H1 (cell line): ENCODE measurements around the gene STT3B. TPM values are rescaled to one million over a fixed set of nuclear protein-coding genes. Genes with fewer than 3 reads are reported as not detected.

Source experiments
- CTCF ChIA-PET: fragments of 300-600 bp; sonication (Branson Sonifier 250); formaldehyde crosslinking; loops from one replicate; lab custom pipeline; 2021; ENCODE audit not compliant: partially characterized antibody; lab: Charles Lee
- POLR2A ChIA-PET: fragments of 300-600 bp; sonication (Branson Sonifier 250); formaldehyde crosslinking; loops from one replicate; lab custom pipeline; 2021; ENCODE audit warnings: inconsistent platforms; ENCODE audit not compliant: partially characterized antibody; lab: Charles Lee
- DNase-seq, 2 experiments: peaks; one replicate each; pipeline versions ENCODE4 v3.0.0 to v3.0.0-alpha.2; 2010 to 2022; ENCODE audit warnings: low spot score in 2 of 2, low read depth in 1 of 2, mixed read lengths in 1 of 2
- FAIRE-seq: peaks from 2 replicates; lab custom pipeline; 2011; peaks lifted over from hg19 to GRCh38; lab: Jason Lieb, UNC
- H2AFZ ChIP-seq: 2 replicates; pipeline ENCODE4 v1.8.1; 2012; ENCODE audit warnings: low read length, inconsistent platforms
- H2AK5ac ChIP-seq: 2 replicates; pipeline ENCODE4 v1.6.1; 2013; ENCODE audit warnings: low read depth, low read length
- H2BK120ac ChIP-seq: replicated peaks from 2 replicates; pipeline ENCODE3; 2013; ENCODE audit warnings: low read depth, low read length, inconsistent platforms
- H2BK12ac ChIP-seq: 2 replicates; pipeline ENCODE4 v1.6.1; 2013; ENCODE audit warnings: low read depth, low read length
- H2BK15ac ChIP-seq: 2 replicates; pipeline ENCODE4 v1.6.1; 2013; ENCODE audit warnings: low read length
- H2BK20ac ChIP-seq: 2 replicates; pipeline ENCODE4 v1.6.1; 2013; ENCODE audit warnings: low read length
- H2BK5ac ChIP-seq: 2 replicates; pipeline ENCODE4 v1.6.1; 2013; ENCODE audit warnings: low read depth, low read length
- H3K14ac ChIP-seq: 2 replicates; pipeline ENCODE4 v1.6.1; 2013; ENCODE audit warnings: inconsistent platforms; ENCODE audit not compliant: insufficient read length
- H3K18ac ChIP-seq: 2 replicates; pipeline ENCODE4 v1.6.1; 2013; ENCODE audit warnings: low read length; ENCODE audit errors: extremely low read depth
- H3K23ac ChIP-seq: 2 replicates; pipeline ENCODE4 v1.6.1; 2013; ENCODE audit warnings: inconsistent platforms; ENCODE audit not compliant: insufficient read length
- H3K23me2 ChIP-seq: 2 replicates; pipeline ENCODE4 v1.6.1; 2013; ENCODE audit warnings: low read depth, low read length
- H3K27ac ChIP-seq: 2 replicates; pipeline ENCODE4 v1.6.1; 2011; ENCODE audit warnings: low read depth, low read length, inconsistent platforms
- H3K27me3 ChIP-seq, 4 experiments: replicated peaks in 1 of 4; 1 replicate in 1 of 4; 2 replicates in 3 of 4; pipeline versions ENCODE4 v1.6.1 to v1.8.1; 2011 to 2013; ENCODE audit warnings: low read length in 3 of 4, mild to moderate bottlenecking in 3 of 4, inconsistent platforms in 2 of 4, mixed read lengths in 2 of 4, moderate library complexity in 1 of 4; ENCODE audit not compliant: control insufficient read depth in 3 of 4, insufficient read depth in 3 of 4; ENCODE audit errors: extremely low read depth in 1 of 4
- H3K36me3 ChIP-seq, 4 experiments: 2 replicates each; pipeline versions ENCODE4 v1.6.1 to v1.8.1; 2011 to 2013; ENCODE audit warnings: mild to moderate bottlenecking in 4 of 4, low read length in 3 of 4, moderate library complexity in 2 of 4, control low read depth in 1 of 4, inconsistent platforms in 1 of 4; ENCODE audit not compliant: insufficient read depth in 4 of 4, control insufficient read depth in 2 of 4
- H3K4ac ChIP-seq: replicated peaks from 2 replicates; pipeline ENCODE3; 2013; ENCODE audit warnings: low read length, low read depth, mixed read lengths, inconsistent platforms; ENCODE audit not compliant: insufficient read length
- H3K4me1 ChIP-seq, 4 experiments: replicated peaks in 1 of 4; 1 replicate in 1 of 4; 2 replicates in 3 of 4; pipeline versions ENCODE4 v1.6.1 to v1.8.1; 2011 to 2013; ENCODE audit warnings: low read length in 3 of 4, inconsistent platforms in 2 of 4, mixed read lengths in 1 of 4; ENCODE audit not compliant: insufficient read depth in 4 of 4, control insufficient read depth in 3 of 4
- H3K4me2 ChIP-seq, 2 experiments: 2 replicates each; pipeline versions ENCODE4 v1.6.1 to v1.8.1; 2011 to 2013; ENCODE audit warnings: low read depth in 2 of 2, low read length in 2 of 2, control low read depth in 1 of 2, inconsistent platforms in 1 of 2, mild to moderate bottlenecking in 1 of 2; ENCODE audit not compliant: insufficient read depth in 1 of 2
- H3K4me3 ChIP-seq, 4 experiments: fragments of 200-600, 300-600 bp in 1 of 4; sonication (generic), shearing (Covaris generic), sonication (Bioruptor Twin) in 1 of 4; 2 replicates each; pipeline versions ENCODE4 v1.5.1 to v1.8.1; 2011 to 2016; ENCODE audit warnings: low read length in 4 of 4, low read depth in 3 of 4, control low read depth in 2 of 4, inconsistent platforms in 2 of 4, mild to moderate bottlenecking in 2 of 4, mixed read lengths in 1 of 4, moderate library complexity in 1 of 4; ENCODE audit not compliant: insufficient read depth in 2 of 4; ENCODE audit errors: extremely low read depth in 1 of 4
- H3K56ac ChIP-seq: replicated peaks from 2 replicates; pipeline ENCODE3; 2013; ENCODE audit warnings: low read depth, mild to moderate bottlenecking, mixed read lengths, low read length, inconsistent platforms; ENCODE audit not compliant: insufficient read length
- H3K79me1 ChIP-seq: 2 replicates; pipeline ENCODE4 v1.6.1; 2013; ENCODE audit warnings: low read depth, low read length, control low read depth
- H3K79me2 ChIP-seq, 2 experiments: 2 replicates each; pipeline versions ENCODE4 v1.6.1 to v1.8.1; 2012 to 2013; ENCODE audit warnings: low read length in 2 of 2, mild to moderate bottlenecking in 2 of 2, inconsistent platforms in 1 of 2; ENCODE audit not compliant: insufficient read depth in 2 of 2, control insufficient read depth in 1 of 2
- H3K9ac ChIP-seq, 4 experiments: replicated peaks in 1 of 4; 1 replicate in 1 of 4; 2 replicates in 3 of 4; pipeline versions ENCODE4 v1.6.1 to v1.8.1; 2011 to 2013; ENCODE audit warnings: low read depth in 3 of 4, low read length in 3 of 4, control low read depth in 2 of 4, mild to moderate bottlenecking in 2 of 4, moderate library complexity in 2 of 4, inconsistent platforms in 1 of 4; ENCODE audit errors: extremely low read depth in 1 of 4
- H3K9me3 ChIP-seq, 2 experiments: 2 replicates each; pipeline versions ENCODE4 v1.6.1 to v1.8.1; 2012 to 2013; ENCODE audit warnings: mild to moderate bottlenecking in 2 of 2, moderate library complexity in 2 of 2, control low read depth in 1 of 2, inconsistent platforms in 1 of 2, low read depth in 1 of 2, low read length in 1 of 2, mixed read lengths in 1 of 2; ENCODE audit not compliant: insufficient read depth in 2 of 2
- H4K20me1 ChIP-seq, 2 experiments: replicated peaks in 1 of 2; 2 replicates each; pipeline versions ENCODE3 to v1.8.1; 2011 to 2013; ENCODE audit warnings: inconsistent platforms in 2 of 2, low read length in 2 of 2, mild to moderate bottlenecking in 1 of 2; ENCODE audit not compliant: insufficient read depth in 2 of 2, control insufficient read depth in 1 of 2
- H4K5ac ChIP-seq: 2 replicates; pipeline ENCODE4 v1.6.1; 2013; ENCODE audit warnings: low read length, low read depth, mixed read lengths, inconsistent platforms; ENCODE audit not compliant: insufficient read length
- H4K8ac ChIP-seq: 2 replicates; pipeline ENCODE4 v1.8.0; 2013; ENCODE audit warnings: mild to moderate bottlenecking, moderate library complexity, low read length, inconsistent platforms; ENCODE audit not compliant: insufficient read depth; ENCODE audit errors: extremely low read depth
- H4K91ac ChIP-seq: replicated peaks from 2 replicates; pipeline ENCODE3; 2013; ENCODE audit warnings: low read length, mixed read lengths, inconsistent platforms; ENCODE audit not compliant: insufficient read length
- ATF2 ChIP-seq: IDR thresholded peaks from 2 replicates; pipeline ENCODE4 v1.6.1; 2012; ENCODE audit warnings: low read length, inconsistent platforms
- CREB1 ChIP-seq: IDR thresholded peaks from 2 replicates; pipeline ENCODE4 v1.6.1; 2012; ENCODE audit warnings: inconsistent platforms
- EZH2 ChIP-seq: fragments of 200-600 bp; sonication (generic); IDR thresholded peaks from 2 replicates; pipeline ENCODE4 v1.7.1; 2012; ENCODE audit warnings: low read depth, mild to moderate bottlenecking, moderate library complexity, low read length, inconsistent platforms; ENCODE audit not compliant: severe bottlenecking
- KDM1A ChIP-seq: fragments of 200-600, 300-600 bp; sonication (generic); IDR thresholded peaks from 2 replicates; pipeline ENCODE4 v1.7.1; 2016; ENCODE audit warnings: mild to moderate bottlenecking, low read length, borderline replicate concordance
- MAX ChIP-seq: IDR thresholded peaks from 2 replicates; pipeline ENCODE4 v1.6.1; 2012; ENCODE audit warnings: inconsistent platforms
- SIN3A ChIP-seq, 2 experiments: IDR thresholded peaks in 1 of 2; conservative IDR thresholded peaks in 1 of 2; 2 replicates each; pipeline ENCODE4 v1.6.1; 2011 to 2012; ENCODE audit warnings: low read length in 2 of 2, improper control_type of control experiment in 1 of 2, low read depth in 1 of 2, mild to moderate bottlenecking in 1 of 2
- SIX5 ChIP-seq: IDR thresholded peaks from 2 replicates; pipeline ENCODE4 v1.6.1; 2011; ENCODE audit warnings: mild to moderate bottlenecking, low read depth, low read length
- SP2 ChIP-seq: IDR thresholded peaks from 2 replicates; pipeline ENCODE4 v1.6.1; 2012; ENCODE audit warnings: mild to moderate bottlenecking, low read length, inconsistent platforms
- TAF1 ChIP-seq: IDR thresholded peaks from 2 replicates; pipeline ENCODE4 v1.6.1; 2011; ENCODE audit warnings: mild to moderate bottlenecking, low read depth, low read length
- TAF7 ChIP-seq: optimal IDR thresholded peaks from 2 replicates; pipeline ENCODE3; 2011; ENCODE audit warnings: low read depth, mild to moderate bottlenecking, inconsistent platforms, low read length, moderate library complexity, borderline replicate concordance
- TBP ChIP-seq: IDR thresholded peaks from 2 replicates; pipeline ENCODE4 v1.6.1; 2011; ENCODE audit warnings: low read depth, low read length, improper control_type of control experiment
- WGBS, 2 experiments: shearing (Covaris generic) in 1 of 2; methylation state at CpG; one replicate each; pipeline versions ENCODE4 v1.1.6 to v1.1.7; 2013 to 2015; ENCODE audit warnings: low lambda C conversion rate in 2 of 2, mixed read lengths in 2 of 2, inconsistent platforms in 1 of 2, low coverage in 1 of 2, missing lambda C conversion rate in 1 of 2; ENCODE audit not compliant: insufficient replicate concordance in 2 of 2, insufficient coverage in 1 of 2, insufficient read length in 1 of 2; ENCODE audit errors: extremely low coverage in 1 of 2, missing lambda C conversion rate in 1 of 2; 5-methylcytosine and 5-hydroxymethylcytosine counted together
- polyA plus RNA-seq, 7 experiments: library from polyadenylated mRNA; depleted of rRNA in 3 of 7; stranded (reverse) in 5 of 7; unstranded in 2 of 7; fragments of >200 nt in 5 of 7; fragments of 200-250 nt in 2 of 7; gene quantifications; 1 replicate in 5 of 7; 2 replicates in 1 of 7; 4 replicates in 1 of 7; pipeline versions ENCODE4 v1.2.1 to v1.2.3, GENCODE V29; 2011 to 2013; ENCODE audit warnings: missing spikeins in 2 of 7, mixed read lengths in 2 of 7
- total RNA-seq: library from RNA; stranded (reverse); fragmentation: NEBNext Ultra II Directional; extraction: Animal tissue kit (Norgen Biotek cat#: 25700); gene quantifications from 2 replicates; pipeline ENCODE4 v1.2.1, GENCODE V29; 2021

STT3B gene
- total and polyA plus RNA-seq, 2 of the 8 experiments (the other 6 are each of a cell fraction or from before 2014, with no cell fraction given), result 43.5 to 134 TPM

GRCh38 chr3:31522152-31522551 lies 10.6 kb upstream of the STT3B start:
- Histone ChIP-seq H2AFZ (peak overlapping the region; percentile 75; the same call in 1 of the 2 replicates), H3K56ac (no peak overlapping the region), H2BK15ac (no peak overlapping the region), H4K20me1 (no peaks in the 10 kb centered on the region), H2BK12ac (no peak overlapping the region), H3K14ac (no peak overlapping the region), H3K9me3 (no peaks in the 10 kb centered on the region), H3K4me1 (no peaks in the 10 kb centered on the region; a peak in 1 of 7 replicates), H3K79me2 (no peaks in the 10 kb centered on the region), H3K9ac (no peak overlapping the region), H2BK20ac (no peak overlapping the region), H4K8ac (no peak overlapping the region), H3K4me2 (no peak overlapping the region), H3K27ac (no peak overlapping the region), H3K27me3 (no peaks in the 10 kb centered on the region), H3K79me1 (no peaks in the 10 kb centered on the region), H4K91ac (no peak overlapping the region), H3K23me2 (no peaks in the 10 kb centered on the region), H3K23ac (no peak overlapping the region), H2BK5ac (no peak overlapping the region), H4K5ac (no peak overlapping the region), H3K18ac (no peak overlapping the region), H2BK120ac (no peak overlapping the region), H3K4me3 (no peak overlapping the region), H3K36me3 (no peaks in the 10 kb centered on the region), H2AK5ac (no peak overlapping the region), H3K4ac (no peak overlapping the region)
- FAIRE-seq, result no peak
- WGBS, 2 experiments, result 77% methylated on average over 1 of the region's 1 CpG; no CpG with 5 or more reads in 1 of the 2 experiments
- ChIA-PET POLR2A (no interaction called here), CTCF (interaction anchor here (0.8 to 1.4 kb wide), 4 partner anchors 9 to 40 kb away, joined by 3 to 4 read pairs (median 3); no protein-coding TSS in a partner anchor)
- no peak for DNase-seq
- no peak for TF ChIP-seq SIN3A (conservative IDR thresholded peaks at IDR 0.05 in 1 of 2, IDR thresholded peaks at IDR 0.05 in 1 of 2; ENCODE audit: low read depth in 1 of 2, low read length in 2 of 2)
- TF ChIP-seq ATF2, result no peak
- TF ChIP-seq SP2, result no peak
- no peak for TF ChIP-seq EZH2
- no peak for TF ChIP-seq TAF7
- TF ChIP-seq MAX, result no peak
- TF ChIP-seq KDM1A, result no peak
- no peak for TF ChIP-seq TAF1
- no peak for TF ChIP-seq CREB1
- TF ChIP-seq SIX5, result no peak
- no peak for TF ChIP-seq TBP
